ENCODE data around the gene HSD17B2.

HSD17B2 gene

DNA sequence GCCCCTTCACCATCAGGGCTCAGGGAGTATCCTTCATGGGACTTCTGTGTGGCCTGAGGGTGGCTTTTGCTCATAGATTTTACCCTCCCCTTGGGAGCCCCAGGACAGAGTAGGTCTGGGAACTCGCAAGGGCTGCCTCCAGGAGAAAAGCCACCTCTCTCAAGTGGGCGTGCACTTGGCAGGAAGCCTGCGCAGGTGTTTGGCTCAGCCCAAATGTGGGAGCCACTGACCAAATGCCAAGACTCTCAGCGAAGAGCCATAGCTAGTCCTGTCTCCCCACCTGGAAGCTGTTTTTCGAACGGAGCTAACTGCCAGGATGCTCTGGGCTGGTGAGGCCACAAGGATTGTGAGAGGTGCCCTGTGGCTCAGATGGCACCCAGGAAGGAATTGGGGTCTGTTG, 2.0 kb upstream of the HSD17B2 start:
- no peak overlapping the region for H3K9ac ChIP-seq (ENCODE audit: low read length in 5 of 5)

DNA sequence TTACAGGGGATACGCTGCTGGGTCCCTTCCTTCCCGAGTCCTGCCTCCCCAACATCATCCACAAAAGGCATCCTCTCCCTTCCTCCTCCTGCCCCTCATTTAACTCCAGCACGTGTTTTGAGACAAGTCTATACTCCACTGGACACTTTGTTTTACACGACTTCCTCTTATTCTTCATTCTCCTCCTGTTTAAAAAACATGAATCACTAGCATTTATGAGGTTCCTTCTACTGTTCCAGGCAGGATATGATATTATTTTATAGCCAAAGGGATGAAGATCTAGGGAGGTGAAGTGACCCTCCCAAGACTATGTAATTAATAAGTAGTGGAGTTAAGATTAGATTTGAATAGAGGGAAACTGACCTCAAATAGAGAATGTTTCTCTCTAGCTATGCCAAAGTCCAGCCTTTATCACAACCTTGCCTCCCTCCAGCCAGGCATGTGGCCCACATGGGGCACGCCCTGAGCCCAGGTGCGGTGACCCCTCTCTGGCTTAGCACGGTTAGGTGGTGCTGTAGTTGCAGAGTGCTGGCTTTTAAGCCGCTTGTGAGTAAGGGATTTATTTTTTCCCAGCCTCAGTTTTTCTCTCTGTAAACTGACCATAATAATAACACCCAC, 1.3 kb upstream of the HSD17B2 start:
- Histone ChIP-seq H3K4me1 (ENCODE audit: control insufficient read depth in 5 of 5, insufficient read depth in 5 of 5, low read length in 5 of 5) (peaks cover 0 to 5% (median 0%) of the 10 kb centered on the region in 5 donors), H3K36me3 (ENCODE audit: control insufficient read depth in 5 of 5, insufficient read depth in 5 of 5, low read length in 5 of 5) (no peaks in the 10 kb centered on the region), H3K27ac (ENCODE audit: low read depth, low read length) (no peak overlapping the region), H3K9me3 (ENCODE audit: control insufficient read depth in 5 of 5, low read length in 5 of 5) (no peaks in the 10 kb centered on the region), H3K9ac (ENCODE audit: low read length in 5 of 5) (no peak overlapping the region), H3K4me3 (ENCODE audit: low read depth in 1 of 5, low read length in 5 of 5) (no peak overlapping the region), H3K27me3 (ENCODE audit: control insufficient read depth in 5 of 5, insufficient read depth in 4 of 5, low read length in 5 of 5) (peaks cover 0 to 11% (median 9%) of the 10 kb centered on the region in 5 donors)

More for the DNA sequence above, 2.0 kb upstream of the HSD17B2 start:
- H3K4me1 ChIP-seq (ENCODE audit: control insufficient read depth in 5 of 5, insufficient read depth in 5 of 5, low read length in 5 of 5), result peaks cover 0 to 5% (median 0%) of the 10 kb centered on the region in 5 donors
- no peak overlapping the region for H3K27ac ChIP-seq (ENCODE audit: low read depth, low read length)
- H3K4me3 ChIP-seq (ENCODE audit: low read depth in 1 of 5, low read length in 5 of 5), result no peak overlapping the region
- no peaks in the 10 kb centered on the region for H3K36me3 ChIP-seq (ENCODE audit: control insufficient read depth in 5 of 5, insufficient read depth in 5 of 5, low read length in 5 of 5)
- peaks cover 0 to 11% (median 9%) of the 10 kb centered on the region in 5 donors for H3K27me3 ChIP-seq (ENCODE audit: control insufficient read depth in 5 of 5, insufficient read depth in 4 of 5, low read length in 5 of 5)
- no peaks in the 10 kb centered on the region for H3K9me3 ChIP-seq (ENCODE audit: control insufficient read depth in 5 of 5, low read length in 5 of 5)

DNA sequence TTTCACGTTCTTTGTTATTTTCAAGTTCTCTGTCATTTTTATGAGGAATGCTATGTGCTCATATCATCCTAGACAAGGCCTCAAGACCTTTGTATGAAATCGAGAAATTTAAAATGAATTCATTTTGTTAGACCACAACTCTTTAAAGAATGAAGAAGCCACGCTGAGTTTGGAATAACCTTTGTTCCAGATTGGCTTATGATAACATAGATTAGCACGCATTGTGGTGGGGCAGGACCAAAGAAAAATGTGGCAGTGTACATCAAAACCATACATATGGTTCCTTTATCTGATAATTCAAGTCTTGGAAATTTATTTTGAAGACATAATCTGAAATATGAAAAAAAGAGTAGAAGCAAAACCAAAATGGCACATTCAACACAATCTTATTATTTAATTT, 2.2 kb downstream of the HSD17B2 start:
- no peaks in the 10 kb centered on the region for H3K9me3 ChIP-seq (ENCODE audit: control insufficient read depth in 5 of 5, low read length in 5 of 5)
- no peaks in the 10 kb centered on the region for H3K36me3 ChIP-seq (ENCODE audit: control insufficient read depth in 5 of 5, insufficient read depth in 5 of 5, low read length in 5 of 5)
- H3K27ac ChIP-seq (ENCODE audit: low read depth, low read length), result no peak overlapping the region
- peaks cover 0 to 11% (median 9%) of the 10 kb centered on the region in 5 donors for H3K27me3 ChIP-seq (ENCODE audit: control insufficient read depth in 5 of 5, insufficient read depth in 4 of 5, low read length in 5 of 5)
- peaks cover 0 to 5% (median 0%) of the 10 kb centered on the region in 5 donors for H3K4me1 ChIP-seq (ENCODE audit: control insufficient read depth in 5 of 5, insufficient read depth in 5 of 5, low read length in 5 of 5)
- no peak overlapping the region for H3K9ac ChIP-seq (ENCODE audit: low read length in 5 of 5)
- no peak overlapping the region for H3K4me3 ChIP-seq (ENCODE audit: low read depth in 1 of 5, low read length in 5 of 5)

DNA sequence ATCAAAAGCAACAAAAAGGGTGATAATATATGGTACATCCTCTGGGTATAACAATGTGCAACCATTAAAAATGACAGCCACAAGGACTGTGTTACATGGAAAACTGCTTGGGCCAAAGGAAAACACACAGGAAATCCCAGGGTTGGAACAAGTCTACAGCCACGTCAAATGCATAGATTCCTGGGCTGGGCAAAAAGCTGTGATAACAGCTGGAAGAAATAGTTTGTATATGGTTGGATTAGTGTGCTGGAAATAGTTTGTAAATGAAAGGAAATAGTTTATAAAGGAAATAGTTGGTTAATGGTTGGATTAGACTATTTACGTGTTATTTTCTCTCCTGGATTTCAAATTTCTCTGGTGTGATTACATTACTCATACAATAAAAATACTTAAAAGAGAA, 2.6 kb downstream of the HSD17B2 start:
- no peaks in the 10 kb centered on the region for H3K36me3 ChIP-seq (ENCODE audit: control insufficient read depth in 5 of 5, insufficient read depth in 5 of 5, low read length in 5 of 5)
- H3K4me1 ChIP-seq (ENCODE audit: control insufficient read depth in 5 of 5, insufficient read depth in 5 of 5, low read length in 5 of 5), result peaks cover 0 to 5% (median 0%) of the 10 kb centered on the region in 5 donors
- no peak overlapping the region for H3K27ac ChIP-seq (ENCODE audit: low read depth, low read length)
- no peak overlapping the region for H3K9ac ChIP-seq (ENCODE audit: low read length in 5 of 5)
- H3K4me3 ChIP-seq (ENCODE audit: low read depth in 1 of 5, low read length in 5 of 5), result no peak overlapping the region
- H3K9me3 ChIP-seq (ENCODE audit: control insufficient read depth in 5 of 5, low read length in 5 of 5), result no peaks in the 10 kb centered on the region
- peaks cover 0 to 11% (median 8%) of the 10 kb centered on the region in 5 donors for H3K27me3 ChIP-seq (ENCODE audit: control insufficient read depth in 5 of 5, insufficient read depth in 4 of 5, low read length in 5 of 5)

DNA sequence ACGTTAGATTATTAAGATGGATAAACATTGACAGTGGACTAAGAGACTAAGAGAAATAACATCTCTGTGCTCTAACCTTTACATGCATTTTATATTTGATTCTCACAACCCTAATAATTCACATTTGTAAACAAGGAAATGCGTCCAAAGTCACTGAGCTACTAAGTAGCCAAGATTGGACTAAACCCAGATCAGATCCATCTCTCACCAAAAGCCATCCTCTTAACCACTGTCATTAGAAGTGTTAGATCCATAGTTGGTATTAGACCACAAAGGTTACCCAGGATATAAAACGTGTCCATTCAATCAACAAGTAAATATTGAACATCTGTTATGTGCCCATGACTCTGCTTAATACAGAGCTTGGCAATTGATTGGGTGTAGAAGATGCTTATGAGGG, 5.2 kb downstream of the HSD17B2 start:
- Histone ChIP-seq H3K4me3 (ENCODE audit: low read depth in 1 of 5, low read length in 5 of 5) (no peak overlapping the region), H3K27me3 (ENCODE audit: control insufficient read depth in 5 of 5, insufficient read depth in 4 of 5, low read length in 5 of 5) (peaks cover 0 to 5% (median 0%) of the 10 kb centered on the region in 5 donors), H3K9ac (ENCODE audit: low read length in 5 of 5) (no peak overlapping the region), H3K9me3 (ENCODE audit: control insufficient read depth in 5 of 5, low read length in 5 of 5) (no peaks in the 10 kb centered on the region), H3K4me1 (ENCODE audit: control insufficient read depth in 5 of 5, insufficient read depth in 5 of 5, low read length in 5 of 5) (no peaks in the 10 kb centered on the region), H3K27ac (ENCODE audit: low read depth, low read length) (no peak overlapping the region), H3K36me3 (ENCODE audit: control insufficient read depth in 5 of 5, insufficient read depth in 5 of 5, low read length in 5 of 5) (no peaks in the 10 kb centered on the region)

DNA sequence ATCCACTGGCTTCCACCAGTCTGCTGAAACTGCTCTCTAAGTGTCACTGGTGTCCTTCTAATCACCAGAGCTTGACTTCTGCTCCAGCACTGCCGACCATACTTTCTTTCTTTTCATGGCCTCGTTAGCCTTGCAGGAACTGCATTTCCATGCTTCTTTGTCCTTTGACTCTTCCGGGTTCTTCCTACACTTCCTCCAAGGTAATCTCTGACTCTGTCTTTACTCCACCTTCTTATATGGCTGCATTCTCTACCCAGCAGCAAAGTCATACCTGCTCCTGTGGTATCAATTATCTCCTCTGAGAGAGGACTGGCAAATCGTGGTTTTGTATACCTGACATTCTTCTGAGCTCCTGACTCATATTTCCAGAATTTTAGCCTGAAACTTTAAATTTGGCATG, 6.5 kb downstream of the HSD17B2 start:
- no peaks in the 10 kb centered on the region for H3K27me3 ChIP-seq (ENCODE audit: control insufficient read depth in 5 of 5, insufficient read depth in 4 of 5, low read length in 5 of 5)
- no peak overlapping the region for H3K9ac ChIP-seq (ENCODE audit: low read length in 5 of 5)
- no peak overlapping the region for H3K4me3 ChIP-seq (ENCODE audit: low read depth in 1 of 5, low read length in 5 of 5)
- no peaks in the 10 kb centered on the region for H3K4me1 ChIP-seq (ENCODE audit: control insufficient read depth in 5 of 5, insufficient read depth in 5 of 5, low read length in 5 of 5)
- H3K9me3 ChIP-seq (ENCODE audit: control insufficient read depth in 5 of 5, low read length in 5 of 5), result no peaks in the 10 kb centered on the region
- no peaks in the 10 kb centered on the region for H3K36me3 ChIP-seq (ENCODE audit: control insufficient read depth in 5 of 5, insufficient read depth in 5 of 5, low read length in 5 of 5)
- H3K27ac ChIP-seq (ENCODE audit: low read depth, low read length), result no peak overlapping the region

DNA sequence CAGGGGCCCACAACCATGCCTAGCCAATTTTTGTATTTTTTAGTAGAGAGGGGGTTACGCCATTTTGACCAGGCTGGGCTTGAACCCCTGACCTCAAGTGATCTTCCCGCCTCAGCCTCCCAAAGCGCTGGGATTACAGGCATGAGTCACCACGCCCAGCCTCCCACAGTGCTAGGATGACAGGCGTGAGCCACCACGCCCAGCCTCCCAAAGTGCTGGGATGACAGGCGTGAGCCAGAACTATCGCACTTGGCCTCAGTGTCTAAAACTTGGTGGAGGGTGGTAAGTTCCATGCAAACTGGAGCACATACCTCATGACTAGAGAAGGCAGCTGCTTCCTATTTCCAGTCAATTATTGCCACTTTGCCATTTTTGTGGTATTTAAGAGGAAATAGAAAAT, 7.1 kb downstream of the HSD17B2 start:
- Histone ChIP-seq H3K4me1 (ENCODE audit: control insufficient read depth in 5 of 5, insufficient read depth in 5 of 5, low read length in 5 of 5) (no peaks in the 10 kb centered on the region), H3K4me3 (ENCODE audit: low read depth in 1 of 5, low read length in 5 of 5) (no peak overlapping the region), H3K27ac (ENCODE audit: low read depth, low read length) (no peak overlapping the region), H3K27me3 (ENCODE audit: control insufficient read depth in 5 of 5, insufficient read depth in 4 of 5, low read length in 5 of 5) (no peaks in the 10 kb centered on the region), H3K9ac (ENCODE audit: low read length in 5 of 5) (no peak overlapping the region), H3K36me3 (ENCODE audit: control insufficient read depth in 5 of 5, insufficient read depth in 5 of 5, low read length in 5 of 5) (no peaks in the 10 kb centered on the region), H3K9me3 (ENCODE audit: control insufficient read depth in 5 of 5, low read length in 5 of 5) (no peaks in the 10 kb centered on the region)

DNA sequence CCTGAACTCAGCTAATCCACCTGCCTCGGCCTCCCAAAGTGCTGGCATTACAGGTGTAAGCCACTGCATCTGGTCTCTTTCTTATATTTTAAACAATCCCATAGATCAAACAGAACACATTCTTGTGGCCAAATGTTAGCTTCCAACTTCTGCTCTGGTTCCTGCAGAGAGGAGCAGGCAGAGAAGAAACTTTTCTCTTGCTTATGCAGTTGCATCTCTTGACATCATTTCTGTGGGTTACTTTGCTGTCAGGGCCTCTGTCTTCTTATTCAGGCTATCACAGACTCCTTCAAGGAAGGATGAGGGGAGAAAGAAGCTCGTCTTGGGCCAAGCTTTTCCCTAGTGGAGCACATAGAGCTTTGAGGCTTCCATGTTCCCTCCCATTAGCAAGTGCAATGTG, 7.8 kb downstream of the HSD17B2 start:
- Histone ChIP-seq H3K4me3 (ENCODE audit: low read depth in 1 of 5, low read length in 5 of 5) (no peak overlapping the region), H3K27ac (ENCODE audit: low read depth, low read length) (no peak overlapping the region), H3K27me3 (ENCODE audit: control insufficient read depth in 5 of 5, insufficient read depth in 4 of 5, low read length in 5 of 5) (peaks cover 0 to 3% (median 0%) of the 10 kb centered on the region in 5 donors), H3K9me3 (ENCODE audit: control insufficient read depth in 5 of 5, low read length in 5 of 5) (no peaks in the 10 kb centered on the region), H3K4me1 (ENCODE audit: control insufficient read depth in 5 of 5, insufficient read depth in 5 of 5, low read length in 5 of 5) (no peaks in the 10 kb centered on the region), H3K9ac (ENCODE audit: low read length in 5 of 5) (no peak overlapping the region), H3K36me3 (ENCODE audit: control insufficient read depth in 5 of 5, insufficient read depth in 5 of 5, low read length in 5 of 5) (no peaks in the 10 kb centered on the region)

DNA sequence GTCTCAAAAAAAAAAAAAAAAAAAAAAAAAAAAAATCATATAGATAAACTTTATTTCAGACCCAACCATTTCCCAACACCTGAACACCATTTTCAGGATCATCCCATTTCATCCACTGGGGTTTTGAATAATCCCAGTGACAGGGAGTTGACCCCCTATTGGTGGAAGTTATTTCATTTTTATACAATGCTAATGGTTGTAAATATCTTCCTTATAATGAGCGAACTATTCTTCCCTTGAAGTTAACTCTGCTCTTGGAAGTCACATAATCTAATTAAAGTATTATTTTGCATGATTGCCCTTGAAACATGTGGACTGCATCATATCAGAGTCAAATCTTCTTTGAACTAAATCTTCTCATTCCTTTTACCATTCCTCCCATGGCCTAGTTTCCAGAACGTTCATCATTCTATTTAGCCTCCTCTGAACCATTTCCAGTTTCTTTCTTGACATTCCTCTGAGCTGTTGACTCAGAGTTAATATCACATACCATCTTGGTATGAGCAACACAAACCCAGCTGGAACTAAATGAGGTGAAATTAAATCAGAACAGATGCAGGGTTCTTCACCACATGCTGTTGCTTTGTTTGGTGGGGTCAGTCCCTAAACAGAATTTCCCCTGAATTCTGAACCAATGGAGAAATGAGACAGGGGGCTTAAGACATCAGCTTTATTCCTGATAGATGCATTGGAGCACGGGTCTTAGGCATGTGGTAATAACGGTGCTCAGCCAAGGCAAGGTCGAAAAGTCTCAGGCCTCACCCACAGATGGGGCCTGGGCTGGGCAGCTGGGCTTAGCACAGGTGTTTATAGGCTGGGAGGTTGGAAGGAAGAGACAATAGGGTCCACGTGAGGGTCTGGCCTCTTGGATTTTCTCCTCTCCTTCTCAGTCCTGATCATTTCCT, 8.9 kb downstream of the HSD17B2 start:
- peaks cover 0 to 3% (median 0%) of the 10 kb centered on the region in 5 donors for H3K27me3 ChIP-seq (ENCODE audit: control insufficient read depth in 5 of 5, insufficient read depth in 4 of 5, low read length in 5 of 5)
- no peak overlapping the region for H3K27ac ChIP-seq (ENCODE audit: low read depth, low read length)
- no peaks in the 10 kb centered on the region for H3K36me3 ChIP-seq (ENCODE audit: control insufficient read depth in 5 of 5, insufficient read depth in 5 of 5, low read length in 5 of 5)
- no peaks in the 10 kb centered on the region for H3K4me1 ChIP-seq (ENCODE audit: control insufficient read depth in 5 of 5, insufficient read depth in 5 of 5, low read length in 5 of 5)
- no peaks in the 10 kb centered on the region for H3K9me3 ChIP-seq (ENCODE audit: control insufficient read depth in 5 of 5, low read length in 5 of 5)
- H3K9ac ChIP-seq (ENCODE audit: low read length in 5 of 5), result no peak overlapping the region
- H3K4me3 ChIP-seq (ENCODE audit: low read depth in 1 of 5, low read length in 5 of 5), result no peak overlapping the region

DNA sequence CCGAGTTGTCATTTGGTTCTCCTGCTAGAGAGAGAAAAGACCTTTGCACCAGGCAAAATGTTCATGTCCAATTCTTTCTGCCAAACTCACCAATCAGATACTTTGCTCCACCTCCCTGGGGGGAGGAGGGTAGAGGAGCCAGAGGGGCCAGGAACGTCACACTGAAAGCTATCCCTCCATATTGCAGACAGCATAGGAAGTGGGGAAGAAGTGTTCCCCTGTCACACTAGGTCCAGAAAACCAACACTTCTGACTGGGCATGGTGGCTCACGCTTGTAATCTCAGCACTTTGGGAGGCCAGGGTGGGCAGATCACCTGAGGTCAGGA, 9.5 kb downstream of the HSD17B2 start:
- Histone ChIP-seq H3K9me3 (ENCODE audit: control insufficient read depth in 5 of 5, low read length in 5 of 5) (no peaks in the 10 kb centered on the region), H3K27me3 (ENCODE audit: control insufficient read depth in 5 of 5, insufficient read depth in 4 of 5, low read length in 5 of 5) (peaks cover 0 to 3% (median 0%) of the 10 kb centered on the region in 5 donors), H3K36me3 (ENCODE audit: control insufficient read depth in 5 of 5, insufficient read depth in 5 of 5, low read length in 5 of 5) (no peaks in the 10 kb centered on the region), H3K4me3 (ENCODE audit: low read depth in 1 of 5, low read length in 5 of 5) (no peak overlapping the region), H3K27ac (ENCODE audit: low read depth, low read length) (no peak overlapping the region), H3K9ac (ENCODE audit: low read length in 5 of 5) (no peak overlapping the region), H3K4me1 (ENCODE audit: control insufficient read depth in 5 of 5, insufficient read depth in 5 of 5, low read length in 5 of 5) (no peaks in the 10 kb centered on the region)
